ENCODE data around the gene ITGB2.

ITGB2 gene

GRCh38 chr21:44871576-44872269 lies 49.0 kb downstream of the ITGB2 start:
- DNase-seq (ENCODE audit: low read depth in 2 of 2, low spot score in 1 of 2): no peak

- DNase-seq (ENCODE audit: low read depth in 2 of 2, low spot score in 1 of 2): no peak
Observed at GRCh38 chr21:44870748-44871495, 49.8 kb downstream of the ITGB2 start.

GRCh38 chr21:44869781-44870747 lies 50.6 kb downstream of the ITGB2 start:
- no peak for DNase-seq (ENCODE audit: low read depth in 2 of 2, low spot score in 1 of 2)

- DNase-seq (ENCODE audit: low read depth in 2 of 2, low spot score in 1 of 2): no peak
Observed at GRCh38 chr21:44868707-44869106, 52.0 kb downstream of the ITGB2 start.

- DNase-seq (ENCODE audit: low read depth in 2 of 2, low spot score in 1 of 2): no peak
Observed at GRCh38 chr21:44867999-44868700, 52.5 kb downstream of the ITGB2 start.

GRCh38 chr21:44867464-44867863 lies 53.2 kb downstream of the ITGB2 start:
- DNase-seq (ENCODE audit: low read depth in 2 of 2, low spot score in 1 of 2): no peak

- DNase-seq (ENCODE audit: low read depth in 2 of 2, low spot score in 1 of 2): no peak
Observed at GRCh38 chr21:44866780-44867179, 53.9 kb downstream of the ITGB2 start.

GRCh38 chr21:44865561-44866280 lies 55.0 kb downstream of the ITGB2 start:
- DNase-seq (ENCODE audit: low read depth in 2 of 2, low spot score in 1 of 2): no peak

GRCh38 chr21:44862869-44863685 lies 57.6 kb downstream of the ITGB2 start:
- no peak for DNase-seq (ENCODE audit: low read depth in 2 of 2, low spot score in 1 of 2)

GRCh38 chr21:44858791-44859190 lies 61.9 kb downstream of the ITGB2 start:
- no peak for DNase-seq (ENCODE audit: low read depth in 2 of 2, low spot score in 1 of 2)

- DNase-seq (ENCODE audit: low read depth in 2 of 2, low spot score in 1 of 2): no peak
Observed at GRCh38 chr21:44858291-44858690, 62.4 kb downstream of the ITGB2 start.

GRCh38 chr21:44857127-44857892 lies 63.4 kb downstream of the ITGB2 start:
- no peak for DNase-seq (ENCODE audit: low read depth in 2 of 2, low spot score in 1 of 2)

GRCh38 chr21:44856131-44856530 lies 64.6 kb downstream of the ITGB2 start:
- DNase-seq (ENCODE audit: low read depth in 2 of 2, low spot score in 1 of 2): no peak

- no peak for DNase-seq (ENCODE audit: low read depth in 2 of 2, low spot score in 1 of 2)
Observed at GRCh38 chr21:44855572-44855971, 65.1 kb downstream of the ITGB2 start.

GRCh38 chr21:44854664-44855446 lies 65.8 kb downstream of the ITGB2 start:
- no peak for DNase-seq (ENCODE audit: low read depth in 2 of 2, low spot score in 1 of 2)

GRCh38 chr21:44854391-44854663 lies 66.4 kb downstream of the ITGB2 start:
- DNase-seq (ENCODE audit: low read depth in 2 of 2, low spot score in 1 of 2): no peak

- DNase-seq (ENCODE audit: low read depth in 2 of 2, low spot score in 1 of 2): no peak
Observed at GRCh38 chr21:44853601-44854390, 66.9 kb downstream of the ITGB2 start.

All from stimulated activated CD8-positive, alpha-beta memory T cell treated with anti-CD3 and anti-CD28 coated beads, Interleukin-4, amount 100 ng/mL, for 1 hour (primary cell).